Suppressor macrophage (primary cell): ENCODE data around the gene GPR158.

ENCODE experiments used
- DNase-seq, 4 experiments: peaks; one replicate each; pipeline ENCODE4 v3.0.0-alpha.2; 2020 to 2022

GPR158 gene

GRCh38 chr10:25405871-25406270 is 231.1 kb downstream of the GPR158 start:
- no peak for DNase-seq

DNA sequence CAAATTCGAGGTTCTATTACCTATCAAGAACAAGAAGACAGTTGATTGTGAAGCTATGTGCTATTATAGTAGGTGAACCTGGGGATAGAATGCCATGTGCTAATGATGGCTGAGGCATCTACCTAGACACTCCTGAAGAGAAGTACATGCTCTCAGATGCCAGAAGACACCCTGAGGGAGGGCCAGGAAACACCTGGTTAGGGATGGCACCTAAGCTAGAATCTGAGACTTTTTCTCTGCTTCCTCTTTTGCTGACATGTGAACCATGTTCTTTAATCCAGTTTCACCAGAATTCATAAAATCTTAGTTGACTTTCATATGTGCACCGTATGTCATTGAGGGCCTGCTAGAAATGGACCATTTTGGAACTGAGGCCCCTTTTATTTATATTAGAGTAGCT is 242.8 kb downstream of the GPR158 start:
- no peak for DNase-seq

GRCh38 chr10:25425776-25426175 is 251.0 kb downstream of the GPR158 start:
- DNase-seq: no peak

GRCh38 chr10:25436431-25436830 is 261.6 kb downstream of the GPR158 start:
- no peak for DNase-seq

DNA sequence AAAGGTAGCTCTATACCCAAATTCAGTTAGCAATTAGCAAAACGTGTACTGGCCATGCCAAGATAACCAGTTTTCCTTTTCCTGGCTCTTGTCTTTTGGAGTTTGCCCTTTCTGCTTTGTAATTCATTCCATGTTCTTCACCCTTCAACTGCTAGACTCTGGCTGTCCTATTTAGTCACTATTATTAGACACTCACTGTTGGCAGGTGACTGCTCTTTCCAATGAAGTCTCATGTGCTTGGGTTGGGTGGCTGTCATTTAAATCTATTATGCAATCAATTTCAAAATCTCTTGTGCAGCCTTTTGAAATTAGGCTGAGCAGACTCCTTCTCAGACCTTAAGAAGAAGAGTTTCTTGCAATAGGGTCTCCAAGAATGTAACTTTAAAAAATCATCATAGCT is 266.5 kb downstream of the GPR158 start:
- DNase-seq: no peak

DNA sequence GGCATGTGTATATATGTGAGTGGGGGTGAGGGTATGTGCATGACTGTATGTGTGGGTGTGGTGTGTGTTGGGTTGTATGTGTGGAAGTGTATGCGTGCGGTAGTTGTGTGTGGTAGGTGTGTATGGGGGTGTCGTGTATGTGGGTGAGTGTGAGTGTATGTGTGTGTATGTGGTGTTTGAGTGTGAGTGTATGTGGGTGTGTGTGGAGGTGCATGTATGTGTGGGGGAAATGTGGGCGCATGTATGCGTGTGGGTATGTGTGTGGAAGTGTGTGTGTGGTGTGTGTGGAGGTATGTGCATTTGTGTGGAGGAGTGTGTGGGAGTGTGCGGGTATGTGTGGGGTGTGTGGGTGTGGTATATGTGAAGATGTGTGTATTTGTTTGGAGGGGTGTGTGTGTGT is 269.5 kb downstream of the GPR158 start:
- DNase-seq: no peak

DNA sequence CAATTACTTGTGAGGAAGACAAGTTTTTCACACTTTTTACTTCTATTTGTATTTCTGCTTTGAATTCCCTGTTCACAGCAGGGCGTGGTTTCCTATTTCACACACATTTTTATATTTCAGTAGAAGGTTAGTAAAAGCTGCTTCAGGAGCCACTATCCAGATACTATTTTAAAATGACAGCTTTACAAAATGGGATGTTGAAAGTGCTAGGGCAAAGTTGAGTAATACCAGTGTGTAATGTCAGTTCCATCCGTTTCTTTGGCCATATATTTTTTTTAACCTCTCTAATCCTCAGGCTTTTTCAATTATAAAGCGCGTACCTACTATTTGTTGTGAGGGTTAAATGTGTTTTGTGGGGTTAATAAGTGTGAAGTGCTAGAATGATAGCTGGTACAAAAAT is 276.6 kb downstream of the GPR158 start:
- DNase-seq: no peak

- DNase-seq: no peak
These were observed 278.8 kb downstream of the GPR158 start for GRCh38 chr10:25453619-25454018.

DNA sequence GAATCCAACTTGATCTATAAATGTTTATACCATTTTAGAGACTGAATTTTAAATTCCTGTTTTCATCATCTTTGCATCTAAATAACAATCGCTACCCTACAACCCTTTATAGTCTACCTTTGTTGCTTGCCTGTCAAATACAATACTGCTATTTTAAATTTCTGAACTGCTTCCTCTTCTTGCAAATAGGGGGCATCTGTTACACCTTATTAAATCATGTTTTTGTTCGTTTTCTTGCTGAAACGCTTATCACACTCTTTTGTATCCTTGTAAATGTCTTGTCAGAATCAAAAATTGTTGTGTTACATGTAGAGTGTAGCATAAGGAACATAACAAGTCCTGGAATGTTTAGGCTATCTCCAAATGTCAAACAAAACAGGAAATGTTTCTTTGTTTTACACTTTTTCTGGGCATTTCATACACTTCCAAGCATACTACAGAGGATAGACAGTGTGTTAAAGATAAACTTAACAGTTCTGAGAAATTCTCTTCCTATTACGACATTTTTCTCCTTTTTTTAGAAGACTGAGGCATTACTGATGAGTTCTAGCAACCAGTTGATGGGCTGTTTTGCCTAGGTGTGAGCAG is 281.3 kb downstream of the GPR158 start:
- DNase-seq: no peak

GRCh38 chr10:25457552-25457951 is 282.8 kb downstream of the GPR158 start:
- DNase-seq: no peak

- DNase-seq: no peak
These were observed 291.0 kb downstream of the GPR158 start for GRCh38 chr10:25465582-25466372.

DNA sequence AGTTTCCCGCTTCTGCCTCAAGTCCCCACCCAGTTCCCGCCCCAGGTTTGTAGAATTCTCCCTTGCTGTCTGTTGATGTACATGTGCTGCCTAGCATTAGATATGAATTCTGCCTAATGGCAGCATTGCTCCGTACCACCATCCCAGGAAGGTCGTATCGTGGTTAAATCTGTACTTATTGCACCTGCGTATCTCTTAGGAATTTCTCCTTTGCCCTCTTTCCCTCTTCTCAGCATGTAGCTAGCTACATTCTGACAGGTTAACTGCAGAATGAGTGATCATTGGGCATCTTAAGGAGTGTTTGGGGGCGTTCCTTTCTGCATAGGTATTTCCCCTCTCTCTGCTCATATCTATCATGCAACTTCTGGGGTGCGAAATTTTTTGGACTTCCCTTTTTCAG is 293.1 kb downstream of the GPR158 start:
- no peak for DNase-seq

- DNase-seq: no peak
These were observed 306.7 kb downstream of the GPR158 start for GRCh38 chr10:25481467-25481866.

DNA sequence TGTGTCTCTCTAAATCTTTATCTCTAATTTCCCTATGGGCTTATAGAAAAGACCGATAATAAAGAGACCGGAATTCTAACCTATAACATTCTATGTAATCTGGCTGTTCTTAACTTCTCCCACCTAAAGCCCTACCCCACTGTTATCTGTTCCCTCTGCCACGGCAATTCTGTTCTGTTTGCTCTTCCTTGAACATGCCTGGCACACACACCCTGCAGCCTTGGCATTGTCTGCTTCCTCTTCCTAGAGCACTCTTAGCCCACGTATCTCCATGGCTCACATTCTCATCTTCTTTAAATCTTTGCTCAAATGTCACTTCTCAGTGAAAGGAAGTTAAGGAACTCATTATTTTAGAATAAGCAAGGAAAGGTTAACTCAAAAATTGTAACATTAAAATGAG is 309.2 kb downstream of the GPR158 start:
- DNase-seq: no peak

- no peak for DNase-seq
These were observed 312.5 kb downstream of the GPR158 start for GRCh38 chr10:25487266-25487665.

GRCh38 chr10:25492040-25492439 is 317.2 kb downstream of the GPR158 start:
- no peak for DNase-seq

DNA sequence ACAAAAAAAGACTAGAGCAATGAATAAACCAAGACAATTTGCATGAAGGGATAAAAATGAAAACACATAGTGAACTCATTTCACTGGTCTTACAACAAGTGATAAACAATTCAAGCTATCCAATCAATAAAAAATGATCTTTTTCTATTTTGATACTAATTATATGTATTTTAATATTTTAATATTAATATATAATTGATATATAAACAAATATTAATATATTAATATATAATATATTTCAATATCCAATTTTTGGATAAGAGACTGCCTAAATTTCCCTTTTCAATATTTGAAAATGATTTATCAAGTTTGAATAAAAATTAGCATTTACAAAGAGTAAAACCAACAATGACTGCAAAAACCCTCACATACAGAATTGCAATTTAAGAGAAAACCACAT is 317.9 kb downstream of the GPR158 start:
- no peak for DNase-seq

- DNase-seq: no peak
These were observed 318.5 kb downstream of the GPR158 start for GRCh38 chr10:25493122-25493893.

DNA sequence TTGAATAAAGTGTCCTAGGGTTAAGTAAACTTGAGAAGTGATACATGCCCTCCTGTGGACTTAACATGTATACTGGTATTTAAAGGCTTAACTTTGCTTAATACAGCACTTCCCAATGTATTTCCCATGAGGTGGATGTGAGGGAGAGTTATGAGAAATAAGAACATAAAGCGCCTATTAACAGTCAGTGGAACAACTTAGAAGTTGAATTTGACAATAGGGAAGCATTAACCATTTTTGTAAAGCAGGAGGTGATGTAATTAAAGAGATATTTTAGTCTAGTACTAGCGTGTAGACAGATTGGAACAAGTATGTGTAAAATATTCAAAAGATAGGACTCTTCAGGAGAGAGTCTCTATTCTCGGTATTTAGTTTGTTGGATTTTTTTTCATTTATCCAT is 322.4 kb downstream of the GPR158 start:
- no peak for DNase-seq

GRCh38 chr10:25498645-25499044 is 323.8 kb downstream of the GPR158 start:
- DNase-seq: no peak

- no peak for DNase-seq
These were observed 327.1 kb downstream of the GPR158 start for GRCh38 chr10:25501912-25502311.

GRCh38 chr10:25502453-25502852 is 327.7 kb downstream of the GPR158 start:
- no peak for DNase-seq

- no peak for DNase-seq
These were observed 329.5 kb downstream of the GPR158 start for GRCh38 chr10:25504306-25504705.

DNA sequence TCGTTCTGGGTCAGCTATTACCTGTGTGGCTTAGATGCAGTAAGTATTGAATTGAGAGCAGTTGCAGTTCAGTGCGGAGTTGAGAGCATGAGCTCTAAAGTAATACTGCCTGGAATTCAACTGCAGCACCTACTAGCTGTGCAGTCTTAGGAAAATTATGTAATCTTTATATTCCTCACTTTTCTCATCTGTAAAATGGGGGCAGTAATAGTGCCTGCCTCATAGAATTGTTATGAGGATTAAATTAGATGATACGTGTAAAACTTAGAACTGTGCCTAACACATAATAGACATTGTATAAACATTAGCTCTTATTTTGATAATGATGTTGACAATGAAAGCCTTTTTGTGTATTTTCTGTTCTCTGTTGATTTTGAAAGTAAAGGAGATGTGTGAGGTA is 330.0 kb downstream of the GPR158 start:
- DNase-seq: no peak
